GM19043 (cell line): ENCODE measurements around the gene FGD4.
"Not testable (repeated sequence)": the region's sequence is repeated elsewhere in the genome, so short reads cannot be mapped to it uniquely, and the experiment has no call there.

ENCODE experiments used
- ATAC-seq: cut with Tn5 transposase; IDR thresholded peaks from one replicate; pipeline ENCODE4 v1.9.1; 2021; ENCODE audit warnings: low read depth; ENCODE audit not compliant: unreplicated experiment

FGD4 gene

DNA sequence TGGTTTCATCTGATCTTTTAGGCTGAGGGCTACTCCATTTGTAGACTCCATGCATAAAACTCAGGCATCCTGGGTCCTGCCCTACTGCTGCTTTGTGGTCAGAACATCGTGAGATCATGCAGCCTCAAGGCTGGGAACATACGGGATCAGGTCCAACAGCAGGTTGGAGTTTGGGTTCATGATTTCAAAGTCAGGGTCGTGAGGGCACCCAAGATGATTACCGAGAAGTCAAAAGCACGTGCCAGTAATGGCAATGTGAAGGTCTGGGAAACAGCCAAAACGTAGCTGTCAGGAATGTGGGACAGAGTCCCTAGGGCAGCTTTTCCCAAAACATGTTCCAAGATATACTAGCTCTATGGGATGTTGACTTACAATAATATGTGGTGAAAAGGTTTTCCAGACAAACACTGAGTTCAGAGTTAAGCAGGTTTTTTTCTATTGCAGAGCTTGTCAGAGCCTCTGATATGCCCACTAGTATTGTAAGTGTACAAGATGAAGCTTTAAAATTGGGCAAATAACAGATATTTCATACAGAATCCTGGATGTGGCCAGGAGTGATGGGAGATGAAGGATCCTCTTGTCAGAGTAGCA, 149.4 kb downstream of the FGD4 start:
- no peak for ATAC-seq

DNA sequence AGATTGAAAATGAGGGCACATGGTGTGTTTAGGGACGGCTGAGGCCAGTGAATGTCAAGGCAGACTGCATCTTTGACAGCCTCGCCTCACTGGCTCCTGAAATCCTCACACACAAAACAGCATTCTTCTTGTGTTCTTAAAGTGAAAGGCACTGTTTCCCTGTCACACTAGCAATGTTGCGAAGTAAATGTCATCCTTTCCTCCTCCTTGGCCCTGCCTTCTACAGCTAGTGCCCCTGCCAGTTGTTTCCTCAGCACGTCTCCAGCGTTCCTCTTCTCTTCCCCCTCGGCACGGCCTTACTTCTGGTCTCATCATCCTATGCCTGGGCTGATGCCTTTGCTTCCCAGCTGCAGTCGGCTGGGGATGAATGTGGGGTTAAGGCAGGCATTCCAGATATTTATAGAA, 150.3 kb downstream of the FGD4 start:
- no peak for ATAC-seq

DNA sequence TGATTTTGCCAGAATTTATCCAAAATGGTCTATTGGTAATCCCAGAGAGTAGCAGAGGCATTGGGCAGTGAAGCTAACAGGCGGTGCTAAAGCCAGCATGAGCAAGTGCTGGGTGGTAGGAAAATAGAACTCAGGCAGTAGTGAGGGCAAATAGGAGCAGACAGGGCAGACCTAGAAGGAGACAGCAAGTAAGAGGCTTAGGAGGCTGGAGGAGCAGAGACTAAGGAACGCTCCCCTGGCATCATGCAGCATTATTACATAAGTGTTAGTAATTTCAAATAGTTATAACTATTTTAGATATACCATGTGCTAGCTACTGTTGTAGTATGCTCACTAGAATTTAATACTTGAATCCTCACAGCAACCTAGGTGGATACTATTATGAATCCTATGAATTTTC, 151.7 kb downstream of the FGD4 start:
- ATAC-seq: no peak

DNA sequence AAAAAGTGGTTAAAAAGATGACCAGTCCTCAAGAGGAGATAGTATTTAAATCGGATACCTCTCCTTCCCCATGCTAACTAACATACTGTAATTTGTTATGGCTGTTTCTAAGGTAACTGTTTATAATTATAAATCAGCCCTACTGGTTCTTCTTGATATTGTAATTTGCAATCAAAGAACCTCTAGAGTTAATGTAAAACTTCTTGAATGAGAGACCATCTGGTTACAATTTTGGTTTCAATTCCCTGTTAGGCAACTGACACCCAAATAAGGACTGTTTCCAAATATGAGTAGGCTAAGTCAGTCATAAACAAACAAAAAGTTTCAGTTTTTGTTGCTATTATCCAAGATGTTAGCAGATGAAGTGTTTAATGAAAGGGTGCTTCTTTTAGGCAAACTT, 159.5 kb downstream of the FGD4 start:
- peak; percentile 98 for ATAC-seq

DNA sequence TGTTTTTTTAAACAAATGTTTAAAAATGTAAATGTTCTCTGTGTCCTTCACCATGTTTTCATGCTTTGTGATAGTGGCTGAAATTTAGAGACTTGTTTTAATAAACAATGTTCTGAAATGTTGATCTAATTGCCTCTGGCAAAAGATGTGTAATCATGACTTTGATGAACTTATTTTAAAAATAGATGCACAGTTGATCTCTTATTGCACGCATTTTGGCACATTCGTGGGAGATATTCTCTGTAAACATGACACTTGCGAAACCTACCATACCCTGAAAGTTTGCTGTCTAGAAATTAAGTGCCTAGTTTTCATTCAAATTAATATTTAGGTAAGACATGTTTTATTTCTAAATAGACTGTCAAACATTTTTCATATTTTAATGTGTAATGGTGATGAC, 160.1 kb downstream of the FGD4 start:
- ATAC-seq: no peak

DNA sequence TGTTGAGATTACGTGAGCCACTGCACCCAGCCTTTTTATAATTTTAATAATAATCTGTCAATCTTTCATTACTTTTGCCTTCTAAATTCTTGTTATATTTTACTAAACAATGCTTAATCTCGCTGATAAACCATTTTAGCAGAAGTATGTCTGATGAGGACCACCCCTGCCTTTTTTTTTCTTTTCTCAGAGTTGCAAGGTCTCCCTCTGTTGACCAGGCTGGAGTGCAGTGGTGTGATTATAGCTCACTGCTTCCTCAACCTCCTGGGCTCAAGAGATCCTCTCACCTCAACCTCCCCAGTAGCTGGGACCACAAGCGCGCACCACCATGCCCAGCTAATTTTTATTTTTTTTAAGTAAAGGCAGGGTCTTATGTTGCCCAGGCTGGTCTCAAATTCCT, 161.2 kb downstream of the FGD4 start:
- no peak for ATAC-seq

DNA sequence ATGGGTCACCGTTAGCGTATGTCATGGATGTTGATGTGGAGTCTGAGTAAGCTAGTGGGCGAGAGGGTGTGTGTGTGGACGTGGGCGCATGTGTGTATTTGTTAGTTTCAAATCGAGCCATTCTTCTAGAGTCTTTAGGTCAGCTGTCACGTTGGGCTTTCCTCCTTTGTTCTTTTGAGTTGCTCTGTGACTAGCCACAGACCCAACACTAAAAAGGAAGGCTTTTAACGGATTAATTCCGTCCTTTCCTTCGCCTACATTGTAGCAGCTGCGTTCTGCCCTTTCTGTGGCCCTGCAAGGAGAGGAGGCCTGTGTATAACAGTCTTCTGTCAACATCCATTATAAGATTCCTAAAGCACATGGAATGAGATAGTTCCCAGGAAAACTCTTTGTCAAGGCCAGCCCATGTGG, 162.6 kb downstream of the FGD4 start:
- no peak for ATAC-seq

DNA sequence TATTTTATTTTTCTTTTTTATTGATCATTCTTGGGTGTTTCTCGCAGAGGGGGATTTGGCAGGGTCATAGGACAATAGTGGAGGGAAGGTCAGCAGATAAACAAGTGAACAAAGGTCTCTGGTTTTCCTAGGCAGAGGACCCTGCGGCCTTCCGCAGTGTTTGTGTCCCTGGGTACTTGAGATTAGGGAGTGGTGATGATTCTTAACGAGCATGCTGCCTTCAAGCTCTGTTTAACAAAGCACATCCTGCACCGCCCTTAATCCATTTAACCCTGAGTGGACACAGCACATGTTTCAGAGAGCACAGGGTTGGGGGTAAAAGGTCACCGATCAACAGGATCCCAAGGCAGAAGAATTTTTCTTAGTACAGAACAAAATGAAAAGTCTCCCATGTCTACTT, 163.1 kb downstream of the FGD4 start:
- not testable (repeated sequence) for ATAC-seq

DNA sequence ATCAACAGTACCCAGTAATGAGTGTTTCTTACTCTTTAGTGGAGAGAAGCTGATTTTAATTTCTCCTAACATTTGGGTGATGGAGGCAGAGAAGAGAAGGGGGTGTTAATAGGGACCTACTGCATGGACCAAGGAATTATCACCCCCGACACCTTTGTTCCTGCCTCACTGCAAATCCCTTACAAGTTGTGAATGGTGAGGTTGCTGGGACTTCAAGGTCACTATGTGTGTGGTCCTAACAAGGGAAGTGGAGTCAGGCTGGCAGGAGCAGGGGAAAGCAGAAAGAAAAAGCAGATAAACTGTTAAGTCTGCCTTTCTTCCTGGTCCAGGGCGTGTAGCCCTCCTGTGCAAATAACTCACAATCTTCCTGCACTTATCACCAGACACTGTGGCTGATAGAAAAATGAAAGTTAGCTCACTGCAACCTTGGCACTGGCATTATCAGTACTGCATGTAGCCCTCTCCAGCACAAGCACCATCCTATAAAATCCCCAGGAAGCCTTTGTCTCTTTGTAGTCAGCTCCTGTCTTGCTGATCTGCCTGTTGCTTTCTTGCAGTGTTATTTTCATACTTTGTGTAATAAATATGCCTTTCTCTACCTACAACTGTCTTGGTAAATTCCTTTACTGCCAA, 167.4 kb downstream of the FGD4 start:
- ATAC-seq: no peak

DNA sequence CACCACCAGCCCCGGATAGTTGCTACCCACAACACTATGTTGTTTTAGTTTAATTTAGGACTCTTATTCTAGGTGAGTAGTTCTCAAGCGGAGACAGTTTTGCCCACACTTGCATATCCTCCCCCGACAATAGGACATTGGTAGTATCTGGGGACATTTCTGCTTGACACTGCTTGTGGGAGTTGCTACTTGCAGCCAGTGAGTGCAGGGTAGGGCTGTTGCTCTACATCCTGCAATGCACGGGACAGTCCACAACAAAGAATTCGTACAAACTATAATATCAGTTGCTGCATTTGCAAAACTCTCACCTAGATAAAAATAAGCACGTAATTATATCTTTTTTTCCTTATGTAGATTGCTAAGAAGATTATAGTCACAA, 167.9 kb downstream of the FGD4 start:
- ATAC-seq: no peak

DNA sequence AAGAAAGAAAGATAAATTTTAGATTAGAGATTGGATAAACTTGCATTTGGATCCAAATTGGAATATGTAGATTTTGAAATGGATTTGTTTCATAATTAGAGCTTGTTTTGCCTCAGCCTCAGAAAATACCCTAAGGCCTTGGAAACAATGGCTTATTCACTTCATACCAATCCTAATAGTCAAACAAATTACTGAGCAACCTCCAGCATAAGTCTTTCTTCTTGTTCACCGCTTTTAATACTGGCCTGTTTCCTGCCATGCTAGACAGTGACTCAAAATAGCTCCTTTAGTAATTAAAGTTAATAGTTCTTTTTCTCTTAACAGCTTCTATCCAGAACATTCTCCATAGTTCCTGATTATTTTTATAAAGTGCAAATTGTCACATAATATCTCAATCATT, 168.9 kb downstream of the FGD4 start:
- ATAC-seq: no peak

DNA sequence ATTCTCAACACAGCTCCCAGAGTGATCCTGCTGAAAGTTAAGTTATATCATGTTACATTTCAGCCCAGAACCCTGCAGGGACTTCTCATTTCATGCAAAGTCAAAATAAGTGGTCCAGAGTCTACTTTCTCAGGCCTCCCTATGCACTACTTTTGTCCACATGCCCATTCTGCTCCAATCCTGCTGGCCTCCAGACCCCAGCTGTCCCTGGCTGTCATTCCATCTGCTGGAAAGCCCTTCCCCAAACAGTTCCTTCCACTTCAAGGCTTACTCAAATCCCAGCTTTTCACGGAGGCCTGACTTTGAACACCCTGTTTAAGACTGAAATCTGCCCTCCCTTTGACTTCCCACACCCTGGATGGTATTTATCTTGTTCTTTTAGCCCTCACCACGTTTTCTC, 169.9 kb downstream of the FGD4 start:
- ATAC-seq: no peak

DNA sequence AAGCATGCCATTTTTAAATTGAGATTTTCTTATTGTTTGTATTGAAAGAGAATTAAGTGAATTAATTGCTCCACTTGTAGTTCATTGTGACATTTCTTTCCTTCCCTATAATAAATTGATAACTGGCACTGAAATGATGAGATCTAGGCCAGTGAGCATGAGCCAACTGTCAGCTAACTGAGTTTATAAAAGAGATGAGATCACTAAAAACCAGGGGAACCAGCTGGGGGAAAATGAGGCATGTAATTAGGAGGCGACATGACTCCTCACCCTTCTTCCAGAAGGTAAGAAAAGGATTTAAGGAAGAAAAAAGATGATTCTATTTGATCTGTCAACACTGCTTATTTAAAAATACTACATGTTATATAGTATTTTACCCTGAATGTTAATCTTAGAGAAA, 175.2 kb downstream of the FGD4 start:
- ATAC-seq: no peak

DNA sequence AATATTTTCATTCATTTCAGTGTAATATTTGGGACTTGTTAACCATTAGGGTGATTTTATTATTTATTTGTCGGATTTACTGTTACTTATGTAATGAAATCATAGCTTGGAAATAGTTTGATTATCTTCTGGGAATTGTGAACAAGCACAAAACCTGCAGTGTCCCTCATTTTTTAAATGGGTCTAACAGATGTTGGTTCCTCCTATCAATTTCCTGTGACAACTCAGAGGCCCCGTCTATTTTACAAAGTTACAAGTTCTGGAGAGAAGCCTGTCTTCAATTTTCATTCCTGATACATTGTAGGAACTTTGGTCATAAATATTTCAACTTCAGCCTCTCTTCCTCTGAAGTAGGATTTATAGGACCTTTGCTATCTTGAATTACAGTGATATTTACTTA, 178.0 kb downstream of the FGD4 start:
- no peak for ATAC-seq

DNA sequence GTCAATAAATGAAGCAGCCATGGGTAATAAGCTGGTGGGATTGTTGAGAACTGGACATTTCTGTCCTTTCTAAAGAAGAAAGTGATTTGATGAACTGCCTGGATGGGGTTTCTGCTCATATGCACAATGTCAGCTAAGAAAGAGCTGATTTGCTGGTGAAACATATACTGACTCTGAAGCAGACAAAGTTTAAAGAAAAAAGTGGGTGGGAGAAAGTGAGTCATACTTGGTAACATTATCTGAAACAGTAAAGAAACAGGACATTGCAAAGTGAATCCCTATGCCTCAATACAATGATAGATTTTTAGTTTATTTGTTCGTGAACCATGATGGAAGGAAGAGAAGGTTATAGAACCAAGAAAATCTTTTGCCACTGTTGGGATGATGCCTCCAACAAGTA, 184.2 kb downstream of the FGD4 start:
- ATAC-seq: no peak

DNA sequence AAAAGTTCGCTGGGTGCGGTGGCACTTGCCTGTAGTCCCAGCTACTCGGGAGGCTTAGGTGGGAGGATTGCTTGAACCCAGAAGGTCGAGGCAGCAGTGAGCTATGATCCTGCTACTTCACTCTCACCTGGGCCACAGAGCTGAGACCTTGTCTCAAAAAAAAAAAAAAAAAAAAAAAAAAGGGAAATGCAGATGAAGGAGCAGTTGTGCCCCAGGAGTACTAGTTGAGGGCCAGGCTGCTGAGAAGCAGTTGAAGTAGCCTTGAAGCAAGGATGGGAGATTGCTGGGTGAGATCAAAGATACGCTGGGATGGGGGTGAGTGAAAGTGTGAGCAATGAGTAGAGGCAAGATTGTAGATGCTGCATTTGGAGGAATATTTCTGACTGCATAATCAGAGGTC, 186.3 kb downstream of the FGD4 start:
- ATAC-seq: no peak

DNA sequence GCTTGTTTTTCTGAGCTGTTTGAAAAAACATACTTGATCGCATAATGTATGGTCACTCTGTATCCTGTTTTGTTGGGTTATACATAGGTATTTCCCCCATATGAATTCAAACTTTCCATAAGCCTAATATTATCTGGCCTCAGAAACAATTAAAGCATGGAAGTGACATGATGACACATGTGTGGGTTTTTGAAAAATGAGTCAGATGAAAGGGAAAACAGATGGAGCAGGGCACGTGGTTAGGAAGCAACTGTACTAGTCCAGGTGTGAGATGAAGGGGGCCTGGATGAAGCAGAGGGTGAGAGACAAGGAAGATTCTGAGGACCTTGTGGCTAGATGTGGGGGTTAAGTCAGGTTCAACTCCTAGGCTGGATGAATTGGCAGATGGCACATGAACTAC, 187.0 kb downstream of the FGD4 start:
- ATAC-seq: no peak

DNA sequence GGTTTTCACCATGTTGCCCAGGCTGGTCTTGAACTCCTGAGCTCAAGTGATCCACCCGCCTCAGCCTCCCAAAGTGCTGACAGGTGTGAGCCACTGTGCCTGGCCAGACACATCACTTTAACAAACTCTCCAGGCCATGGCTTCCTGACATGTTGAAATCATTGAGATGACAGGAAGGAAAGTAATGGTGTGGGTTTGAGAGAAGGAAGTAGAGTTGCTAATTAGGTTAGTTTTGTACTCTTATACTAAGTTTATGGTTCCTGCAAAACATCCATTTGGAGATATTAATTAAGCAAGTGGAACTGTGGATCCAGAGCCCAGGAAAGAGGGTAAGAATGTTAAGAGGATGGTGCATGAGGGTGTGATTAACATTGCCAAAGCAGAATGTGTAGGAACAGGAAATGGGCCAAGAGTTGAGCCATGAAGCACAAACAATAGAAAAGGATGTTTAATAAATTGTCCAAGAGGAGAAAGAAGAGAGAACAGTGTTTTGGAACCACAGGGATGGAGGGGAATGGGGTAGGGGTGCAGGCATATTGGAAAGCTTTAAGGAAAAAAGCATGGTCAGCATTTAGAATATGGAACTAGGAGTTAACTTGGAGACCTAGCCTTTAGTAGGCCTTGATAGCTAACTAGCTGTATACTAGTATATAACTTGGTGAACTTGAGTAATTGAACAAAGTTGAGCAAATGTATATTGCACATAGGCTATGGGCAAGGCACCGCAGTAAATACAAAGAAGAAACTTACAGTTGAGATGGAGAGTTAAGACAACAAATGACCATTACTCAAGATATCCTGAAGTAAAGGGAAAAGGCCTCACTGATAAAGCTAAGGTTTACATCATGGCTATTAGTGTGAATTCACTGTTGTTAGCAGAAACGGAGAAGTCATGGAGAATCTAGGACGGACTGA, 188.5 kb downstream of the FGD4 start:
- no peak for ATAC-seq

DNA sequence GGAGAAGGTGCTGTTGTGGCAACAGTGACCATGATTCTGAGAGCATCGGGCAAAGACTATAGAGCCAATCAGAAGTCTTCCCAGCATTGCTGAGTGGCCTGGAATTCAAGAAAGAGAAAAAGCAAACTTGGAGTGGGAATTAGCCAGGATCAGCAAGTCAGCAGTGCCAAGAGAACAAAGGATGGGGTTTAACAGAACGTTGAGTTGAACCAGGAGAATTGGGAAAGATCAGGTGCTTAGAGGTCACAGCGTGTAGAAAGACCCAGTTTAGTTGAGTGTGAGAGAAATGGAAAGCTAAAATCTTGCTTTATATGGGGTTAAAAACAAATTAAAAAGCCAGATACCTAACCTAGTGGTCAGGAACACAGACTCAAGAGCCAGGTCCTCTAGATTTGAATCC, 189.2 kb downstream of the FGD4 start:
- ATAC-seq: no peak

DNA sequence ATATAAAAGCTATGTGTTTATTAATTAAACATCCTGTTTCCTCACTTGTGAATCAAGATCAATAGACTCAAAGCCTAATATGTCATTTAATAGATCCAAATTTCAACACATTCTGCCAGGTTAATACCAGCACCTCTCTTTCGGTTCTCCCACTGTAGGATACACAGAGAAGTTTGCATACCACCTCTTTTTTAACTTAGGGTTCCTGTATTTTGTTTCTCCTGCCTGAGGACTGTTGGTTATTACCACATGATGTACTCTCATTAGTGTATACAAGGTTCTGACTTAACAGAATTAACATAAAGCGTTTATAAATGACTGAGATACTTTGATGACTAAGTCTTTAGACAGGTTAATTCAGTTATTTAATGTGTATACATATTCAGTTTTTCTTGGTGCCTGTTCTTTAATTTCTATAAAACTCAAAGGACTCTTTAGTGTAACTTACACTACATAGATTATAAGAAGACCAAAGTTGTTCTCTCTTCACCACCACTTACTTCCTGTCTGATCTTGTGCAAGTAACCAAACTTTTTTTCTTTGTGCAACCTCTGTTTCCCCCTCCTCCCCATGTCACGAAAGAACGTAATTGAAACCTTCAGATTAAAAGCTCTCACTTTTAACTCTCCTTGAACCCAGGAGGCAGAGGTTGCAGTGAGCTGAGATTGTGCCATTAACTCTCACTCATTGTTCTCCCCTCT, 190.0 kb downstream of the FGD4 start:
- ATAC-seq: no peak

DNA sequence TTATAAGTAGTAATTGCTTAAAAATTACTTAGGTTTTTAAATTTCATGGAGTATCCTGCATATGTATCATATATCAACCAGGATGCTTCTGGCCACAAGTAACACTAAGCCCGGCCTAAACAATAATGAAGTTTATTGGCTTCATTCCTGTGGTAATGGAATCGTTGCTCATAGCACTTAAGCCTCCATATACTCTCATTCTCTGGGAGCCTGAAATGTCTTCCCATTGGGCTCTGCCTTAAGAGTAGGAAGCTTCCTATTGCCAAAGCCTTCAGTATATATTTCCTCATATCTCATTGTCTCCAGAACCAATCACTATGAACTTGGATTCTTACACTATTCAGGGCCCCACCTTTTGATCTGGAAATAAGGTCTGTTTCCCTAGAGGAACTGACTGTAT, 195.9 kb downstream of the FGD4 start:
- ATAC-seq: no peak
